Activated naive CD8-positive, alpha-beta T cell treated with anti-CD3 and anti-CD28 coated beads for 36 hours (primary cell): ENCODE data around the gene DYNLRB2. TPM values are rescaled to one million over a fixed set of nuclear protein-coding genes. Genes with fewer than 3 reads are reported as not detected.
A peak's percentile ranks its signal among the peaks of the same experiment; 100 is the strongest.

Source experiments
- DNase-seq: peaks from one replicate; pipeline ENCODE4 v3.0.0; 2021
- H3K27ac Mint-ChIP-seq: one replicate; pipeline ENCODE4 v1.8.0; 2022; ENCODE audit warnings: mild to moderate bottlenecking, moderate library complexity, mixed read lengths
- H3K27me3 Mint-ChIP-seq: one replicate; pipeline ENCODE4 v1.8.0; 2022; ENCODE audit warnings: mild to moderate bottlenecking, mixed read lengths
- H3K36me3 Mint-ChIP-seq: one replicate; pipeline ENCODE4 v1.8.0; 2021; ENCODE audit warnings: mild to moderate bottlenecking, mixed read lengths
- H3K4me1 Mint-ChIP-seq: one replicate; pipeline ENCODE4 v1.8.0; 2021; ENCODE audit warnings: mixed read lengths
- H3K4me3 Mint-ChIP-seq: one replicate; pipeline ENCODE4 v1.8.0; 2022; ENCODE audit warnings: mild to moderate bottlenecking, moderate library complexity, mixed read lengths
- H3K9me3 Mint-ChIP-seq: one replicate; pipeline ENCODE4 v1.8.0; 2022; ENCODE audit warnings: mixed read lengths
- total RNA-seq, 2 experiments: library from RNA; stranded (reverse); gene quantifications; one replicate each; pipeline ENCODE4 v1.2.3, GENCODE V29; 2021

Gene DYNLRB2
- total RNA-seq, 2 experiments from 2014 or later = 0.50 TPM; not detected in 1

- Mint-ChIP-seq H3K27me3 (no peaks in the 10 kb centered on the region), H3K9me3 (peaks cover 8% of the 10 kb centered on the region), H3K36me3 (no peaks in the 10 kb centered on the region), H3K4me3 (no peak overlapping the region), H3K27ac (no peak overlapping the region), H3K4me1 (peaks cover 22% of the 10 kb centered on the region)
- no peak for DNase-seq
These were observed 32.9 kb downstream of the DYNLRB2 start for GRCh38 chr16:80573700-80574120.

GRCh38 chr16:80576343-80576912 is 35.6 kb downstream of the DYNLRB2 start:
- DNase-seq = no peak
- Mint-ChIP-seq H3K36me3 (peaks cover 4% of the 10 kb centered on the region), H3K9me3 (peaks cover 5% of the 10 kb centered on the region), H3K27ac (no peak overlapping the region), H3K4me3 (no peak overlapping the region), H3K27me3 (no peaks in the 10 kb centered on the region), H3K4me1 (peaks cover 17% of the 10 kb centered on the region)

- Mint-ChIP-seq H3K4me1 (peaks cover 20% of the 10 kb centered on the region), H3K9me3 (peaks cover 1% of the 10 kb centered on the region), H3K36me3 (peaks cover 4% of the 10 kb centered on the region), H3K27me3 (no peaks in the 10 kb centered on the region), H3K27ac (no peak overlapping the region), H3K4me3 (no peak overlapping the region)
- DNase-seq = no peak
These were observed 36.9 kb downstream of the DYNLRB2 start for GRCh38 chr16:80577485-80578280.

- Mint-ChIP-seq H3K4me1 (peaks cover 38% of the 10 kb centered on the region), H3K27ac (peak overlapping the region; percentile 95), H3K9me3 (peaks cover 6% of the 10 kb centered on the region), H3K27me3 (no peaks in the 10 kb centered on the region), H3K36me3 (peaks cover 4% of the 10 kb centered on the region), H3K4me3 (peak overlapping the region; percentile 77)
- peak; percentile 73 for DNase-seq
These were observed 39.5 kb downstream of the DYNLRB2 start for GRCh38 chr16:80580109-80580832.

- Mint-ChIP-seq H3K36me3 (peaks cover 8% of the 10 kb centered on the region), H3K9me3 (peaks cover 10% of the 10 kb centered on the region), H3K27me3 (peaks cover 3% of the 10 kb centered on the region), H3K4me3 (no peak overlapping the region), H3K4me1 (peaks cover 45% of the 10 kb centered on the region), H3K27ac (peak overlapping the region; percentile 32)
- peak; percentile 59 for DNase-seq
These were observed 42.7 kb downstream of the DYNLRB2 start for GRCh38 chr16:80583466-80583865.

GRCh38 chr16:80585764-80586163 is 45.0 kb downstream of the DYNLRB2 start:
- Mint-ChIP-seq H3K4me1 (peaks cover 40% of the 10 kb centered on the region), H3K9me3 (peaks cover 12% of the 10 kb centered on the region), H3K27ac (no peak overlapping the region), H3K27me3 (peaks cover 3% of the 10 kb centered on the region), H3K4me3 (no peak overlapping the region), H3K36me3 (peaks cover 9% of the 10 kb centered on the region)
- no peak for DNase-seq

- Mint-ChIP-seq H3K4me1 (peaks cover 40% of the 10 kb centered on the region), H3K27me3 (peaks cover 3% of the 10 kb centered on the region), H3K36me3 (peaks cover 6% of the 10 kb centered on the region), H3K27ac (no peak overlapping the region), H3K4me3 (no peak overlapping the region), H3K9me3 (peaks cover 12% of the 10 kb centered on the region)
- no peak for DNase-seq
These were observed 45.7 kb downstream of the DYNLRB2 start for GRCh38 chr16:80586476-80586875.

GRCh38 chr16:80587071-80587470 is 46.3 kb downstream of the DYNLRB2 start:
- Mint-ChIP-seq H3K27me3 (peaks cover 3% of the 10 kb centered on the region), H3K4me1 (peaks cover 43% of the 10 kb centered on the region), H3K4me3 (no peak overlapping the region), H3K27ac (no peak overlapping the region), H3K36me3 (peaks cover 6% of the 10 kb centered on the region), H3K9me3 (peaks cover 12% of the 10 kb centered on the region)
- no peak for DNase-seq

- DNase-seq = no peak
- peak overlapping the region; percentile 14 for H3K4me3 Mint-ChIP-seq
- H3K4me1 Mint-ChIP-seq = peaks cover 21% of the 10 kb centered on the region
- H3K36me3 Mint-ChIP-seq = peaks cover 5% of the 10 kb centered on the region
- H3K27ac Mint-ChIP-seq = peak overlapping the region; percentile 70
- H3K9me3 Mint-ChIP-seq = peaks cover 12% of the 10 kb centered on the region
- H3K27me3 Mint-ChIP-seq = peaks cover 8% of the 10 kb centered on the region
These were observed 50.5 kb downstream of the DYNLRB2 start for GRCh38 chr16:80591071-80591915.

- DNase-seq = no peak
- Mint-ChIP-seq H3K27me3 (peaks cover 5% of the 10 kb centered on the region), H3K27ac (no peak overlapping the region), H3K36me3 (peaks cover 6% of the 10 kb centered on the region), H3K4me1 (peaks cover 21% of the 10 kb centered on the region), H3K9me3 (peaks cover 9% of the 10 kb centered on the region), H3K4me3 (no peak overlapping the region)
These were observed 51.5 kb downstream of the DYNLRB2 start for GRCh38 chr16:80592273-80592672.

- peaks cover 21% of the 10 kb centered on the region for H3K4me1 Mint-ChIP-seq
- H3K27ac Mint-ChIP-seq = no peak overlapping the region
- H3K9me3 Mint-ChIP-seq = peaks cover 9% of the 10 kb centered on the region
- DNase-seq = no peak
- H3K4me3 Mint-ChIP-seq = no peak overlapping the region
- H3K36me3 Mint-ChIP-seq = peaks cover 6% of the 10 kb centered on the region
- H3K27me3 Mint-ChIP-seq = peaks cover 5% of the 10 kb centered on the region
These were observed 54.0 kb downstream of the DYNLRB2 start for GRCh38 chr16:80594756-80595155.

GRCh38 chr16:80596507-80597207 is 55.9 kb downstream of the DYNLRB2 start:
- H3K9me3 Mint-ChIP-seq = peaks cover 5% of the 10 kb centered on the region
- no peak overlapping the region for H3K4me3 Mint-ChIP-seq
- H3K27me3 Mint-ChIP-seq = peaks cover 5% of the 10 kb centered on the region
- H3K4me1 Mint-ChIP-seq = peaks cover 14% of the 10 kb centered on the region
- no peak for DNase-seq
- no peak overlapping the region for H3K27ac Mint-ChIP-seq
- H3K36me3 Mint-ChIP-seq = peaks cover 4% of the 10 kb centered on the region

GRCh38 chr16:80599466-80599865 is 58.7 kb downstream of the DYNLRB2 start:
- Mint-ChIP-seq H3K27ac (no peak overlapping the region), H3K9me3 (peaks cover 5% of the 10 kb centered on the region), H3K4me1 (peaks cover 10% of the 10 kb centered on the region), H3K4me3 (no peak overlapping the region), H3K27me3 (peaks cover under 1% of the 10 kb centered on the region), H3K36me3 (peaks cover 8% of the 10 kb centered on the region)
- DNase-seq = no peak
